A549 (cell line): ENCODE measurements around the gene WFS1.

Source experiments
- POLR2AphosphoS2 ChIP-seq: conservative IDR thresholded peaks from 2 replicates; pipeline ENCODE4 v1.6.1; 2012; ENCODE audit warnings: low read length, improper control_type of control experiment, inconsistent platforms
- TF ChIP-seq, protein P1 (sequence below): fragments of >200 bp; sonication (Bioruptor Twin); formaldehyde crosslinking; IDR thresholded peaks from 3 replicates; pipeline ENCODE4 v1.5.1; 2016

DNA sequence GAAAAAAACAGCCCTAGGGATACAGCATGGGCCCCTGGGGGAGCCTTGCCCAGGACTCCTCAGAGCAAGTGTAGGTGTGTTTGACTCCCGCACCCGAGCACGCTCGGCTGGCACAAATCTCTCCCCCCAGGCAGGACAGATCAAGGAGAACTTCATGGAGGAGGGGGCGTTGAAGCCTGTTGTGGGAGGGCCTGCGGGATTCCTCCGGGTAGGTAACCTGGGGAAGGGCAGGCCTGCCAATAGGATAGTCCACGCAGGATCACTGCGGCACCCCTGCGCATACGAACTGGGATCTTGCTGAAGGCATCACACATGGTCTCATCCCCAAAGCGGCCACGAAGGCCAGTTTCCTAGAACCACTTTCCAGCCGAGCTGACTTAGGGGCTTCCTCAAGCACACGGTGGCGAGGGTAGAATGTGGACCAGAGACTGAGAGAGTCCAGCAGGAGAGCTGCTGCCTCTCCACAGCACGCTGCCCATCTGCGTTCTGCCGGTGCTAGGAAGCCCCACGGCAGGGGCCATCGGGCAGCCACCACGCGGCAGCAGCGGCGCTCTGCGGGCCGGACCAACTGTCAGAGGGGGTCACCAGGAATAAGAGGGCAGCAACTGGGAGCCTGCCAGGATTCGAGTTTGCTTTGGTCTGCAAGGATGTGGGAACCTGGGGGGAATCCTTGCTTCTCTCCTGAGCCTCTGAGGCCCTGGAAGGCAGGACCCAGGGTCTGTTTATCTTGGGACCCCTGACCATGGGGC lies 56.8 kb downstream of the WFS1 start:
- no peak for TF ChIP-seq POLR2AphosphoS2
- TF ChIP-seq, protein P1, sequence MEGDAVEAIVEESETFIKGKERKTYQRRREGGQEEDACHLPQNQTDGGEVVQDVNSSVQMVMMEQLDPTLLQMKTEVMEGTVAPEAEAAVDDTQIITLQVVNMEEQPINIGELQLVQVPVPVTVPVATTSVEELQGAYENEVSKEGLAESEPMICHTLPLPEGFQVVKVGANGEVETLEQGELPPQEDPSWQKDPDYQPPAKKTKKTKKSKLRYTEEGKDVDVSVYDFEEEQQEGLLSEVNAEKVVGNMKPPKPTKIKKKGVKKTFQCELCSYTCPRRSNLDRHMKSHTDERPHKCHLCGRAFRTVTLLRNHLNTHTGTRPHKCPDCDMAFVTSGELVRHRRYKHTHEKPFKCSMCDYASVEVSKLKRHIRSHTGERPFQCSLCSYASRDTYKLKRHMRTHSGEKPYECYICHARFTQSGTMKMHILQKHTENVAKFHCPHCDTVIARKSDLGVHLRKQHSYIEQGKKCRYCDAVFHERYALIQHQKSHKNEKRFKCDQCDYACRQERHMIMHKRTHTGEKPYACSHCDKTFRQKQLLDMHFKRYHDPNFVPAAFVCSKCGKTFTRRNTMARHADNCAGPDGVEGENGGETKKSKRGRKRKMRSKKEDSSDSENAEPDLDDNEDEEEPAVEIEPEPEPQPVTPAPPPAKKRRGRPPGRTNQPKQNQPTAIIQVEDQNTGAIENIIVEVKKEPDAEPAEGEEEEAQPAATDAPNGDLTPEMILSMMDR = no peak
